AG08395 (cell line): ENCODE data around the gene RNASE8.

Experiments used
- DNase-seq: peaks from one replicate; pipeline ENCODE4 v3.0.0; 2012; ENCODE audit warnings: mixed read lengths, low spot score

RNASE8 gene

DNA sequence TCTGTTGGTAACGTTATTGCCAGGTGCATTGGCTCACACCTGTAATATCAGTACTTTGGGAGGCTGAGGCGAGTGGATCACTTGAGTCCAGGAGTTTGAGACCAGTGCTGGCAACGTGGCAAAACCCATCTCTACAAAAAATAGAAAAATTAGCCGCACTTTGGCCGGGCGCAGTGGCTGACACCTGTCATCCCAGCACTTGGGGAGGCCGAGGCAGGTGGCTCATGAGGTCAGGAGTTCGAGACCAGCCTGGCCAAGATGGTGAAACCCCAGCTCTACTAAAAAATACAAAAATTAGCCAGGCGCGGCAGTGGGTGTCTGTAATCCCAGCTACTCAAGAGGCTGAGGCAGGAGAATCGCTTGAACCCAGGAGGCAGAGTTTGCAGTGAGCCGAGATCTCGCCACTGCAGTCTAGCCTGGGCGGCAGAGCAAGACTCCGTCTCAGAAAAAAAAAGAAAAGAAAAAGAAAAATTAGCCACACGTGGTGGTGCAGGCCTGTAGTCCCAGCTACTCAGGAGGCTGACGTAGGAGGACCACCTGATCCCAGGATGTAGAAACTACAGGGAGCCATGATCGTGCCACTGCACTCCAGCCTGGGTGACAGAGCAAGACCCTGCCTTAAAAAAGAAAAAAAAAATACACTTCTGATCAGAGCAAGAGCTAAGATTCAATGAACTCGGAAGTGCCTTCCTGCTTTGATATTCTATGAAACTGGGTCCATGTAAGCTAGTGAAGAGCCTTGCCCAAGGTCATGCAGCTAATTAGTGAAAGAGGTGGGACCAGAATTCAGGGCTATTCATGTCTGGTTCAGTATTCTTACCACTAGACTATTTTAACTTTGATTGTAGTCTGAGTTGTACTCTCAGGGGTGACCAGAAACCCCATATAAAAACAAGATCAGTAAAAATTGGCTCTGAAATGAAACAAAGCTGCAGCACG, 4.2 kb upstream of the RNASE8 start:
- DNase-seq = no peak

DNA sequence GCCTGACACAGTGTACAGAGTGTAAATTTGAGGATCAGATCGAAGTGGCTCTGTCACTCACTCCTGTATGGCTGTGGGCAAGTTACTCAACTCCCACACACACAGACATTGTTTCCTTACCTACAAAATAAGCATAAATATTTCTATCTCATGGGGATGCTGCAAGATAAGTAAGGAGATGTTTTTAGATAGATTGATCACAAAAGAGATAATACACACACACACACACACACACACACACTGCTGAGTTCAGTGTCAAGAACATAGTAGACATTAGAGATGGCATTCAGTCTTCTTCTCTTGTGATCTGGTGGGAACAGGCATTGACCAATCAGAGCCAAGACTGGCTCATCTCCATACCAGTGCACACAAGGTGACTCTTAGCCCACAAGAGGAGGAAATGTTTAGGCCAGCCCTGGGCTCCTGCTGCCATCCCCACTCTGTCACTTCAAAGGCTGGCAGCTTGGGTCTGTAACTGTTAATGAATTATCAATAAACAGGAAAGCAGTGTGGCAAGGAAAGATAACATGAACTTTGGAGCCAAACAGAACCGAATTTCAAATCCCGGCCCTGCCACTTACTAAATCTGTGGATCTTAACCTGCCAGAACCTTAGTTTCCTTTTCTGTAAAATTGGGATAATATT, 3.4 kb upstream of the RNASE8 start:
- no peak for DNase-seq

DNA sequence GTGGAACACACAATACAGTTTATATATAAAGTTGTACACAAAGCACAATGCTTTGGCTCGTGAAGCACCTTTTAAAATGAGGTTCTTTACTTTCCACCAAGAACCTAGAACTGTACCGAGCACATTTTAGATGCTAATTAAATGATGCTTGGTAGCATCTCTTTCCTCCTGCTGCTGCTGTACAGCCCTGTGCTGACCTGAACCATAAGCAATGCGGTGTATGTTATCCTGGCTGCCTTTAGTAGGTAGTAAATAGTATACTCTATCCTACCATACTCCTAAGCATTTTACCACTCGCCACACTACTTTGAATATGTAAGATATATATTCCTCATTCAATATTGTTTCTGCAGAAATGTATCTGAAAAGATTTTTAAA, 2.9 kb upstream of the RNASE8 start:
- DNase-seq = no peak

- DNase-seq = no peak
Observed at GRCh38 chr14:21055432-21056117, 2.0 kb upstream of the RNASE8 start.

- DNase-seq = peak; percentile 65
Observed at GRCh38 chr14:21056520-21057163, 980 bp upstream of the RNASE8 start.

DNA sequence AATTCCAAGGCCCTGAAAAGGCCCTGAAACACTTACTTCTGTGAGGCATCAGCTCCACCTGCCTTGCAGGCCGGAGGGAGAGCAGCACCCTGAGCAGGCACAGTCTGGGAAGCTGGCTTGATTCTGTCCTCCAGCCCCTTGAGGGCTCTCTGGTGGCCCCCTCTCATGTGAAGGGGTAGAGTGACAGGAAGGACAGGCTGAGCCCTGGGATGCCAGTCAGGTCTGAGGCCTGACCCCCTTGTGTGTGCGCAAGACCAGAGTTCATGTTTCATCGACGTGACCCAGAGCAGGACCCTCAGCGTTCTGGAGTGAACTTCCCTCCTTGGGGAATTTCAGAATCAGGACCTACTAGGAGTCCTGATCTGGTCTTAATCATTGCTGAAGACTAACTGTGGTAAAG, 1.3 kb downstream of the RNASE8 start:
- DNase-seq = no peak

DNA sequence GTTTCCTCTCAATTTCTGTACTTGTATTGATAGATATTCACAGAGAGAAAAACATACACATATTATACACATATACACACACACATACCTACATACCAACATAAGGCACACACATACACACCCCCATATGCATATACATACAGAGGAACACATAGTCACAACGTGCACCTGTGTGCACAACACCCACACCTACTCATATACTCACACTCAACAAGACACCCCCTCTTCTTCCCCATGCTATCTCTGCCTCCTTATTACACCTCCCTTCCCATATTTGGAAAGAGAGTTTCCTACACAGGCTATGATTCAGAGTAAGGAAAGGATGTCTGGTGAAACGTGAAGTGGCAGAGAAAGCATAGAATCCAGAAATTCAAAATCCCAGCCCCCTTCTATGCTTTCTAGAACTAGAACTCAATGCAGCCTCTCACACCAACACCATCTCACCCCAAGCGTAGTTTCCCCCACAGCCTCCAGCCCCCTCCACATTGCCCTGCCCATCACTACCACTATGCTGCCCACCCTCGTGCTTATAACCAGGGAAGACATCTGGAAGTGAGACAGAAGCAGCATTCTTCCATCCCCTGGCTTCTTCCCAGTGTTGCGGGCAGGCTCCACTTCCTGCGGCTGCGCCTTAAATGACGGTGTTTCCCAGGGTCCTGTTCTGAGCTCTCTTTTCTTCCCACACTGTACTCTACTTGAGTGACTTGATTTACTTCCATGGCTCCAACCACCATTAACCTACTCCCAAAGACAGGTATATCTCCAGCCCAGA, 2.4 kb downstream of the RNASE8 start:
- peak; percentile 57 for DNase-seq

DNA sequence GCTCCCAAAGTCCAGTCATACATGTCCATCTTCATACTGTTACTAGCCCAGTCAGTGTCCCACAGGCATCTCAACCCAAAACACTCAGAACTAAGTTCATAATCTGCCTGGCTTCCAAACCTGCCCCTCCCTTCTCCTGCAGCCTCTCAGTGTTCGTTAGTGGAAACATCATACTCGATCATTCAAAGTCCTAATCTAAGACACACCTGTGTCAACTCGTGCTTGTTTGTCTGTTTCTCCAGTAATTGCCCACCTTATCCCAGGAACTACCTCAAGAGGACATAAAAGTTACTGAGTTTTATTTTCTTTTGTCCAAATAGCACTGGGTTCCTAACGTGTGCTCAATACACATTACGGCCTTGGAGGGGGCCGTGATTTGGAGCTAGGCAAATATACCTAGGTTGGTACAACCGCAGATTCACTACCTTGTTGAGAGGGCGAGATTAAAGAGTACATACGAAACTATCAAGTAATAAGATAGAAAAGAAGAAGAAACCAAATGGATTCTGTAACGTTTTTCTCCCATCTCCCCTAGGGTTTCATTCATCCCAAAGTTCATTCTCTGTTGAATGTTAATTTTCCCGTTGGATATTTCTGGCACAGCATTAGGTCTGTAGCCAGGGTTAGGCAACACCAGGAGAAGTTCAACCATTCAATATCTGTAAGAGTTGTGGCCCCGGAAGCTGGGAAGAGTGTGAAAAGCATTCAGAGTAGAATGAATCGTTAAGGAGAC, 3.2 kb downstream of the RNASE8 start:
- no peak for DNase-seq

DNA sequence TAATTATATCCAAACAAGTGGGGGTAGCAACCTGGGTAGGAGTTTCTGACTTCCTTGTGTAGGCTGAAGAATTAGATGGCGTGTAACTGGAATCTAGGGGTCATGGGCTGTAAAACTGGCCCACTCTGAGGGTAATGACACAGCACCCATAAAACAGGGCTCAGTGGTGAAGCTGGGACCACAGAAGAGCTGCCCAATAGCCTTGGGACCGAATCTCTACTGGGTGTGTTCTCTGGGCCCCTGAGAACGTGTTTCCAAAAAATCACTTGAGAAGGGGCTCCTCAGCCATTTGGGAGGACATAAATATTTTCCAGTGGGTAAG, 3.7 kb downstream of the RNASE8 start:
- no peak for DNase-seq

DNA sequence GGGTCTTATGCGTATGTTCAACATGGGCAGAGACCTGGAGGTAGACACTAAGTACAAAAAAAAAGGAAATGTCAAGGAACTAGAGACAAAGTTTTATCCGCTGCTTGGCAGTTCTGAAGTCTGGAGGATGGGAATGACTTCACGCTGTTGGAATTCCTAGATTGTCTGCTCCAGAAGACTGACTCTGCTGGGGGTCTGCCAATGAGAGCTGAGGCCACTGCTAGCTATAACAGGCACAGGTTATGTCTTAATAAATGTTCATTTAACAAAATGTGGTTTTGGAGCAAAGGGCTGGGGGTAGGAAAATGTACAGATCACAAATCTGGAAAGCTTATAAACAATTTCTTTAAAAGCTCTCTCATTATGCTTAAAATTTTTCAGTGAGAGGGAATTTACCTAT, 5.9 kb downstream of the RNASE8 start:
- DNase-seq = peak; percentile 79

DNA sequence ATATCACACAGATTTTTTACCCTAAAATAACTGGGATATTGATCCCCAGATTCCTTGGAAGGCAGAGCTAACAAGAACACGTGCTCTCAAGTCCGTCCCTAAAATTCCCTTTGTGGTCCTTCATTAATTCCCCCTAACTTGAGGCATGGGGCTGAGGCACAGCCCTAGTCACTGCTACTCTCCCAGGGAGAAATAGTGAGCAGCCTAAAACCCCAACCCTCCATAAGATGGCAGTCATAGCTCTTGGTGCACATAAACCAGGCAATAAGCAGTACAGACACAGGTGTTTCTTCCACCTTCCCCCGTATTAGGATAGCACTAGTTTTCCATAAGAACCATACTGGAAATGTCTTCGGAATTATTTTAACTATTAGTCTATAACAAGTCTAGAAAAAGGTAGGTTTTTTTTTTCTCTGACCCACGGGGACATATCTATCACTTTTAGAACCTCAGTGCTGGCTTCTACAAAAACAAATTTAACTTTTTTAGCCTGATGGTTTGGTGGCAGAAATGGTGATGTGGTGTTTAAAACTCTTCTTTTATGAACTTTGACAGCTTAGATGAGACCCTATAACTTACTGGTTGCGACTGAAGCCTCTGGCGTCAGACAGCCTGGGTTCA, 9.4 kb downstream of the RNASE8 start:
- no peak for DNase-seq

DNA sequence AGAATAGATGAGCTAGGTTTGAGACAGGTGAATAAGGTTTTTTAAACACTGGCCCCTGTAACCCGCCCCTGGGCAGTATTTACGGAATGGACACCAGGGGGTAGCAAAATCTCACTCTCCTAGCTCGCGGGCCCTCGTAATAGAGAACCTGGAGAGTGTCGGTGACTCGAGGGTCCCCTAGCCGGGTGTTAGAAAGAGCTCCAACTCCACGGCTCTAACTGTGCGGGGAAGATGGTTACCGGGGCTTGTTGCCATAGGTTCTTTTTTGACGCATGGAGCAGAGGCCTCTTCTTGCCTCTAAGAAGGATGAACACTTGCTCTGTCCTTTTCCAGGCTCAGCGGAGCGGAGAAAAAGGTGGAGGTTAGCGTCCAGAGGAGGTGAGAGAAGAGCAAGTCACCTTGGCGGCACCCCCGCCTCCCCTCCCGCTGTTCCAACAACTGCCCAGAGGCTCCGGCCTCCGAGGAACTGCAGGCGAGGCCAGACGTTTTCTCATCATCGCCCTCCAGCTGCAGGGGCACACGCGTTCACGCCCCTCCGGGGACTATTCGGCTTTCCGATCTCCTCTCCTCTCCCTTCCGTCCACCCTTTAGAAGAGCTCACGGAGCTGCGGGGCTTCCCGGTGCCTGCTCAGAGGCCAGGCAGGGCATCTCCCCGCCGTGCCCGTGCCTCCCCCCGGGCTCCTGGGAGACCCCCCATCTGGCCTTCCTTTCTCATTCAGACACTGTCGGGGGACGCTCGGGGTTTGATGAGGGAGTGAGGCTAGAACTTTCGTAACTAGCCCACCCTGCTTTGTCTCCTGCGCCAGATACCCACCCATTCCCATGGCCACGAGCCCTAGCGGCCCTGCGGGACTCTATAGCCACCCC, 11.1 kb downstream of the RNASE8 start:
- DNase-seq = peak; percentile 63

DNA sequence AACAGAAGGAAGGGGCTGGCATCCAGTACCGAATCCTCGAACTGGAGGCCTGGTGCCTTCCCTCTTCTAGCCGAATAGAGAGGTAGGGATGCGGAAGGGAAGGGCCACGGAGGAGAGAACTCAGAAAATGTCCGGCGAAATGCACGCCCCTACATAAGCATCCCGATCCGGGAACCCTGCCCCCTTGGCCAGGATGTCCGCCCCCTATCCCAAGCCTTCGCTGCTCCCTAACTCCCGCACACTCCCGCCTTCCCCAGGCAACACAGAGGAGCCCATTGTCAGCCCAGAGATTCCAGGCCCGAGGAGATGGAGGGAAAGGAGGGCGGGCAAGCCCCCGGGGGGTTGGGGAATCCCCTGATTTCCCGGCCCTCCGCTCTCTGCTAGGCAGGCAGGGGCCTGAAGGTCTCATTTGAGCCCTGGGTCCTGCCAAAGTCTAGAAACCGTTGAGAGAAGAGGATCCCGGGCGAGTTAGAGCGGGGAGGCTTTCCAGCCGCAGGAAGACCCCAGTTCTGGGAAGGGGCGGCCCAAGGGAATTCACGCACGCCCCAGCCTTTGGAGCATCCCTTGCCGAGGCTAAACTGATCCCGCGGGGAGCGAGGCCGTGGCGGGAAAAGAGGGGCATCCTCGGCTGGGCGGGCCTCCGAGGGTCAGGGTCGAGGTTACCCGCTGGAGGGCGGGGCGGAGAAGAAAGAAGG, 11.9 kb downstream of the RNASE8 start:
- peak; percentile 38 for DNase-seq

DNA sequence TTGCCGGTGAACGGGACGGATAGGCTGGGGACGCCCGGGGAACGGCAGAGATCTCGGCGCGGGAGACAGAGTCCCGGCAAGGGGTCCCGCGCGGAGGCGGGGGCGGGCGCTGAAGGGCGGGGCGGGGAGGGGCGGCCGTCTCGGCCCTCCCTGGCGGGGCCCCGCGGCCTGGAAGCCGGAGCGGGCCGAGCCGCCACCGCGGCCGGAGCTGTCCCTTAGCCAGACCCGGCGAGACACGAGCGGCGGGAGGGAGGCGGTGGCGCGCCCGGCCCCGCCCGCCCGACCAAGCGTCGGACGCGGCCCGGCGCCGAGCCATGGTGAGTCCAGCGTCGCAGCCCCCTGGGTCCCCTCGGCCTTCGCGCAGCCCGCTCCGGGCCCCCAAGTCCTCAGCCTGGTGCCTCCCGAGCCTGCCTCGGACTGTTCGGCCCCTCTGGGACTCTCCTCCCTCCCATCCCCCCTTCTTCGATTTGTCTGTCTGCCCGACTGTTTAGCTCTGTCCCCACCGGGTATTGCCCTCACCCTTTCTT, 12.5 kb downstream of the RNASE8 start, which contains the start of gene ARHGEF40:
ARHGEF40 (plus strand) TSS at position 222 of the 527 bp plus-strand sequence; CDS start at position 315, 93 bp downstream.
- peak; percentile 67 for DNase-seq

- DNase-seq = peak; percentile 42
Observed at GRCh38 chr14:21070610-21071224, 13.1 kb downstream of the RNASE8 start.

- peak; percentile 95 for DNase-seq
Observed at GRCh38 chr14:21071225-21072030, 13.8 kb downstream of the RNASE8 start.

DNA sequence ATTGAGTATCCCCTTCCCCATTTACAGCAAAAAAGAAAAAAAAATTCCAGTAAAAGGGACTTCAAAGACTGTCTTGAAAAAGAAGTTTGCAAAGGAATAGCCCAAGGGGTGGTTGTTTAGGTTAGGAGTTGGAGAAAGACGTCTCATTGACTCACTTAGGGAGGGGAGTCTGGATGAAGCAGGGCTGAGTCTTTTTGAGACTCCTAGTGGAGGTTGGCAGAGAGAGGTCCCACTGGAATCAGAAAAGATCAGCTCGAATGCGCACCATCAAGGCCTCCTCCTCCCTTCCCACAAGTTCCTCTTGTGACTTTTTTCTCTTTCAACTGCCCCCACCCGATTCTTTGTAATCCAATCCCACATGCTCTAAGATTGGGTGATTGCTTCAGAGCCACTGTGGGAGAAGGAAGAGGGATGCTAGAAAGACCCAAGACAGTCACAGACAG, 14.4 kb downstream of the RNASE8 start:
- DNase-seq = peak; percentile 72
